ENCODE results near the gene ARAP1. TPM values are rescaled to one million over a fixed set of nuclear protein-coding genes. Genes with fewer than 3 reads are reported as not detected.

ARAP1 gene
- total RNA-seq, 1 experiment from 2014 or later = 53.0 TPM

DNA sequence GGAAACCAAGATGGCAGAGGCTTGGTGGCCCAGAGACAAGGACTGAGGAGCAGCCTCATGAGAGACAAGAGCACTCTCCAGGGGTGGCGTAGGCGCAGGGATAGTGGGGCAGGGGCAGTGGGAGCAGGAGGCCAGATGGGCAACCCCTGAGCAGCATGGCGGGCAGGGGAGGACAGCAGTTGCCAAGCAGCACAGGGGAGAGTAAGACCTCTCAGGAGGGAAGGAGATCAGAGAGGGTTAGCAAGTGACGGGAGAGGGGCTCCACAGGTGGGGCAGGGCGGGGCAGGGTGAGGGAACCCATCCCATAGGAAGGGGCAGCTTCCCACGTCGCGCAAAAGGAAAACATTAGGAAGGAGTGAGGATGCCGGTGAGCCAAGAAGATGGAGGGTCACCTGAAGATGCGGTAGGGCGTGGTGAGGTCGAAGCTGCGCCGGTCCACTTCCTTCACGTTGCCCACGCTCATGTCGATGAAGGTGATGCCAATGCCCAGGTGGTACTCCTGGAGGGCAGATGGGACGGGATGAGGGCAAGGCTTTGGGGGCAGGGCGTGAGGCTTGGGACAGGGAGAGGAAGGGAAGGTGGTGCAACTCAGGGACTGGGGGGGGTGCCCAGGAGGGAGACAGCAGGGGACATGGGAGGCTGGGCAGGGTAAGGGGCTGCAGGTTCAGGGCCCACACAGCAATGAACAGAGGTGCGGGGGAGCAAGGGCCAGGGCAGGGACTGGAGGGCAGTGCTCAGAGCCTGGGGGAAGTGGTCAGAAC lies 42.5 kb downstream of the ARAP1 start:
- peaks cover 22% of the 10 kb centered on the region for H3K36me3 Mint-ChIP-seq (ENCODE audit: insufficient read depth, unreplicated experiment)
- intact Hi-C loops (cut with micrococcal nuclease; ENCODE audit: unreplicated experiment) = no loop called here
- CTCF ChIA-PET = no interaction called here
- no peaks in the 10 kb centered on the region for H3K9me3 Mint-ChIP-seq (ENCODE audit: low read depth, unreplicated experiment)
- no peak for DNase-seq
- no peaks in the 10 kb centered on the region for H3K27me3 Mint-ChIP-seq (ENCODE audit: unreplicated experiment)
- no peaks in the 10 kb centered on the region for H3K4me1 Mint-ChIP-seq (ENCODE audit: low read depth, unreplicated experiment)
- no peak overlapping the region for H3K27ac Mint-ChIP-seq (ENCODE audit: unreplicated experiment)
- no TSS peak for BruUV-seq (replicated peaks)
- H3K4me3 Mint-ChIP-seq (ENCODE audit: low read depth, unreplicated experiment) = no peak overlapping the region
- no peak for TF ChIP-seq CTCF (IDR thresholded peaks at IDR 0.05; ENCODE audit: unreplicated experiment)

DNA sequence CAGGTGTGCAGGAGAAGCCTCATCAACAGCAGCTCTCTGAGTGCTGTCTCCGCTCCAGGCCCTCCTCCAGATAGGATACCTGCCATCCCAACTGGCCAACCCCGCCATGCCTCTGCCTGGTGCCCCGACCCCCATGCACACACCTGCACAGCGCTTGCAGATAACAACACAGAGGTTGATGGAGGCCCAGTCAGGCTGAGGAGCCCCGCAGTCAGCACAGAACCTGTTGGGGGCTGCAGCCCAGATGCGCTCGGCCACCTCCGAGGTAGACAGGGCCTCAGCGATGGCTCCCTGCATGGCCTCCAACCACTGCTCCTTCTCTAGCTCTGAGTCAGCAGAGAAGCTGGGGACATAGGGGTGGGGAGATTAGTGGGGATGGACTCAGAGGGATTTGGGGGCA lies 45.2 kb downstream of the ARAP1 start:
- Mint-ChIP-seq H3K27me3 (ENCODE audit: unreplicated experiment) (no peaks in the 10 kb centered on the region), H3K36me3 (ENCODE audit: insufficient read depth, unreplicated experiment) (peaks cover 23% of the 10 kb centered on the region), H3K27ac (ENCODE audit: unreplicated experiment) (no peak overlapping the region), H3K9me3 (ENCODE audit: low read depth, unreplicated experiment) (no peaks in the 10 kb centered on the region), H3K4me3 (ENCODE audit: low read depth, unreplicated experiment) (no peak overlapping the region), H3K4me1 (ENCODE audit: low read depth, unreplicated experiment) (no peaks in the 10 kb centered on the region)
- BruUV-seq (replicated peaks) = no TSS peak
- intact Hi-C loops (cut with micrococcal nuclease; ENCODE audit: unreplicated experiment) = no loop called here
- DNase-seq = no peak
- CTCF ChIA-PET = no interaction called here
- TF ChIP-seq CTCF (IDR thresholded peaks at IDR 0.05; ENCODE audit: unreplicated experiment) = no peak

DNA sequence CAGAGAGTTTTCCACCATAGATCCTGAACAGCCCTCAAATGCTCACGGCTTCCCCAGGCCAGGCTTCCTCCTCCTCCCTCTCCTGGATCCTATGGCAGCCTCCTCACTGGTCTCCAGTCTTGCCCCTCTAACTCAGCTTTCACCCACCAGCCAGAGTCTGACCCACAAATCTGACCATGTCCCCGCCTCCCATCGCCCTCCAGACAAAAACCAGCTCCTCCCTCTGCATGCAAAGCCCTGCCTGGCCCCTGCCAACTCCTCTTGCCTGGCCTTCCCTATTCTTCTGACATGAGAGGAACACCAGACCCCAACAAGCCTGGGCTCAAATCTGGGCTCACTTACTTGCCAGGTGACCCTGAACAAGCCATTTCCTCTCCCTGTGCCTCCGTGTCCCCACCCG lies 45.6 kb downstream of the ARAP1 start:
- no peak overlapping the region for H3K4me3 Mint-ChIP-seq (ENCODE audit: low read depth, unreplicated experiment)
- CTCF ChIA-PET = interaction anchor here (0.6 kb wide), 1 partner anchor 523 kb away, joined by 3 read pairs; no protein-coding TSS in a partner anchor
- H3K36me3 Mint-ChIP-seq (ENCODE audit: insufficient read depth, unreplicated experiment) = peaks cover 26% of the 10 kb centered on the region
- intact Hi-C loops (cut with micrococcal nuclease; ENCODE audit: unreplicated experiment) = no loop called here
- no peaks in the 10 kb centered on the region for H3K4me1 Mint-ChIP-seq (ENCODE audit: low read depth, unreplicated experiment)
- no peaks in the 10 kb centered on the region for H3K27me3 Mint-ChIP-seq (ENCODE audit: unreplicated experiment)
- no peak for DNase-seq
- no peak for TF ChIP-seq CTCF (IDR thresholded peaks at IDR 0.05; ENCODE audit: unreplicated experiment)
- H3K9me3 Mint-ChIP-seq (ENCODE audit: low read depth, unreplicated experiment) = no peaks in the 10 kb centered on the region
- H3K27ac Mint-ChIP-seq (ENCODE audit: unreplicated experiment) = no peak overlapping the region
- BruUV-seq (replicated peaks) = no TSS peak

DNA sequence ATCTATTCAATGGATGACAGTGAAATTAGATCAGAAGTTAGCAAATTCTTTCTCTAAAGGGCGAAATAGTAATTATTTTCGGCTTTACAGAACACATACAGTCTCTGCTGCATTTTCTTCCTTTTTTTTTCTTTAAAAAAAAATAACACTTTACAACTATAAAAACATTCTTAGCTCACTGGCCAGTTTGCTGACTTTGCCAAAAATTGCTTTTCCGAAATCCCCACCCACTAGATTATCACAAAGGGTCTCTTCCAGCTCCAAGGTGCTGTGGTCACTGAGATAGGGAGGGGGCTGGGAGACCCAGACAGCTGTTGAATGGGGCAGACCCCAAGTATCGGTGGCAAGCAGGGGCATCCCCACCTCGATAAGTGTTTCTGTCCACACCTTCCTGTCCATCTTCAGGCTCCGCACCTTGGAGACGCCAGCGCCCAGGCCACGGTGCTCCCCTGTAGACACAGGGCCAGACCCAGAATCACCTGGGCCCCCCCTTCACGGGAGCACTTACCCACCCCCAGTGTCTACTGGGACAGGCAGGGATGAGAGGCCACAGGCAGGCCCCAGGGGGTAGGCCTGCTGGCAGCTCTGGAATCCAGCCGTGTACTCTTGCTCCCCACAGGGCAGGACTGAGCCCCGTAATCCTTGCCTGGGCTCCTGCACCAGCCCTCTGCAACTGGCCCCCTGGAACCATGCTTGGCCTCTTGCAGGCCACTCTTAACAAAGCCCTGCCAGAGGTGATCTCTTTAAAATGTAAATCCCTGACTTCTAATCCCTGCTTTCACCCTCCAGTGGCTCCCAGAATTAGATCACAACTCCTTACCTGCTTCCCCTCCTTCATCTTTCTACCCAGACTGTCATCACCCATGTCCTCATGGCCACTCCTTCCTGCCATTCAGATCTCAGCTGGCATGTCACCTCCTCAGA lies 46.5 kb downstream of the ARAP1 start:
- Mint-ChIP-seq H3K9me3 (ENCODE audit: low read depth, unreplicated experiment) (no peaks in the 10 kb centered on the region), H3K27me3 (ENCODE audit: unreplicated experiment) (no peaks in the 10 kb centered on the region), H3K27ac (ENCODE audit: unreplicated experiment) (no peak overlapping the region), H3K36me3 (ENCODE audit: insufficient read depth, unreplicated experiment) (peaks cover 26% of the 10 kb centered on the region), H3K4me3 (ENCODE audit: low read depth, unreplicated experiment) (no peak overlapping the region), H3K4me1 (ENCODE audit: low read depth, unreplicated experiment) (no peaks in the 10 kb centered on the region)
- no peak for TF ChIP-seq CTCF (IDR thresholded peaks at IDR 0.05; ENCODE audit: unreplicated experiment)
- intact Hi-C loops (cut with micrococcal nuclease; ENCODE audit: unreplicated experiment) = no loop called here
- no TSS peak for BruUV-seq (replicated peaks)
- no peak for DNase-seq
- CTCF ChIA-PET = interaction anchor here (0.5 to 0.6 kb wide), 2 partner anchors 11 to 523 kb away, joined by 3 read pairs; no protein-coding TSS in a partner anchor
